Keratinocyte (primary cell): Measurements from ENCODE around the gene CDKN2B. TPM values are rescaled to one million over a fixed set of nuclear protein-coding genes. Genes with fewer than 3 reads are reported as not detected.
A peak's percentile ranks its signal among the peaks of the same experiment; 100 is the strongest.

Source experiments
- DNase-seq: peaks from one replicate; pipeline ENCODE4 v3.0.0-alpha.2; 2011; ENCODE audit warnings: low read depth, missing footprints, low spot score
- FAIRE-seq: peaks from 2 replicates; lab custom pipeline; 2011; peaks lifted over from hg19 to GRCh38; lab: Jason Lieb, UNC
- H2AFZ ChIP-seq: 2 replicates; pipeline ENCODE4 v1.6.0; 2012; ENCODE audit warnings: low read length, control low read depth, inconsistent platforms; ENCODE audit not compliant: control insufficient read depth
- H3K27ac ChIP-seq: 2 replicates; pipeline ENCODE4 v1.5.1; 2011; ENCODE audit warnings: low read length; ENCODE audit not compliant: control insufficient read depth, insufficient read depth
- H3K27me3 ChIP-seq: 3 replicates; pipeline ENCODE4 v1.6.0; 2011; ENCODE audit warnings: low read length; ENCODE audit not compliant: control insufficient read depth, insufficient read depth; ENCODE audit errors: extremely low read depth
- H3K36me3 ChIP-seq, 2 experiments: 2 replicates in 1 of 2; 3 replicates in 1 of 2; pipeline ENCODE4 v1.5.1; 2011; ENCODE audit warnings: low read length in 2 of 2, mild to moderate bottlenecking in 1 of 2; ENCODE audit not compliant: control insufficient read depth in 2 of 2, insufficient read depth in 2 of 2; ENCODE audit errors: extremely low read depth in 1 of 2
- H3K4me1 ChIP-seq: 3 replicates; pipeline ENCODE4 v1.5.1; 2011; ENCODE audit warnings: low read length; ENCODE audit not compliant: control insufficient read depth, insufficient read depth; ENCODE audit errors: extremely low read depth
- H3K4me2 ChIP-seq: 3 replicates; pipeline ENCODE4 v1.6.0; 2011; ENCODE audit warnings: low read depth, low read length; ENCODE audit not compliant: control insufficient read depth, insufficient read depth; ENCODE audit errors: extremely low read depth
- H3K4me3 ChIP-seq, 3 experiments: fragments of 200-600 bp in 1 of 3; sonication (generic) in 1 of 3; 2 replicates in 2 of 3; 3 replicates in 1 of 3; pipeline ENCODE4 v1.5.1; 2011 to 2016; ENCODE audit warnings: low read length in 3 of 3, mild to moderate bottlenecking in 3 of 3, control low read depth in 2 of 3, inconsistent platforms in 1 of 3, low read depth in 1 of 3, mixed read lengths in 1 of 3, mixed run types in 1 of 3, moderate library complexity in 1 of 3; ENCODE audit not compliant: control insufficient read depth in 2 of 3, insufficient read depth in 2 of 3; ENCODE audit errors: extremely low read depth in 1 of 3
- H3K79me2 ChIP-seq: 2 replicates; pipeline ENCODE4 v1.6.0; 2012; ENCODE audit warnings: low read length; ENCODE audit not compliant: control insufficient read depth, insufficient read depth
- H3K9ac ChIP-seq: 3 replicates; pipeline ENCODE4 v1.6.0; 2011; ENCODE audit warnings: low read length; ENCODE audit not compliant: control insufficient read depth, insufficient read depth; ENCODE audit errors: extremely low read depth
- H3K9me1 ChIP-seq: 3 replicates; pipeline ENCODE4 v1.6.0; 2011; ENCODE audit warnings: low read length; ENCODE audit not compliant: control insufficient read depth, insufficient read depth; ENCODE audit errors: extremely low read depth
- H3K9me3 ChIP-seq: 2 replicates; pipeline ENCODE4 v1.5.1; 2012; ENCODE audit warnings: low read depth, low read length; ENCODE audit not compliant: control insufficient read depth
- H4K20me1 ChIP-seq: 3 replicates; pipeline ENCODE4 v1.6.0; 2011; ENCODE audit warnings: low read length; ENCODE audit not compliant: control insufficient read depth, insufficient read depth; ENCODE audit errors: extremely low read depth
- CTCF ChIP-seq, 3 experiments: IDR thresholded peaks in 1 of 3; conservative IDR thresholded peaks in 1 of 3; optimal IDR thresholded peaks in 1 of 3; 2 replicates in 2 of 3; 3 replicates in 1 of 3; pipeline versions ENCODE3 to v1.5.1; 2011; ENCODE audit warnings: low read length in 3 of 3, mild to moderate bottlenecking in 3 of 3, moderate library complexity in 2 of 3, control low read depth in 1 of 3, inconsistent platforms in 1 of 3; ENCODE audit not compliant: insufficient read depth in 2 of 3; ENCODE audit errors: extremely low read depth in 1 of 3
- EZH2 ChIP-seq: IDR thresholded peaks from one replicate; pipeline ENCODE4 v1.6.1; 2012; ENCODE audit warnings: inconsistent platforms, mild to moderate bottlenecking, low read length, moderate library complexity
- dilution Hi-C: fragments of 300-500 bp; cut with MboI; formaldehyde crosslinking; loops from one replicate; pipeline ENCODE4 v1.7.0; 2020; ENCODE audit warnings: low sequenced_read_pairs; ENCODE audit not compliant: extremely low pct_ligation_motif_present
- polyA plus RNA-seq, 5 experiments: library from polyadenylated mRNA; depleted of rRNA in 3 of 5; stranded (reverse) in 3 of 5; stranded (forward) in 1 of 5; unstranded in 1 of 5; fragments of >200 nt; gene quantifications; 1 replicate in 1 of 5; 2 replicates in 3 of 5; 3 replicates in 1 of 5; pipeline versions ENCODE4 v1.2.1 to v1.2.3, GENCODE V29; 2011 to 2012; ENCODE audit warnings: missing spikeins in 2 of 5, low read depth in 1 of 5, low replicate concordance in 1 of 5

Gene CDKN2B
- polyA plus RNA-seq, 1 donor (not counting 4 experiments of a cell fraction or from before 2014, with no cell fraction given): 19.9 TPM

- no peaks in the 10 kb centered on the region for H3K36me3 ChIP-seq
- no peaks in the 10 kb centered on the region for H4K20me1 ChIP-seq
- dilution Hi-C loops: loop anchor here (25.0 kb wide), 1 partner anchor 198 kb away; no protein-coding TSS in a partner anchor
- no peak overlapping the region for H3K27ac ChIP-seq
- no peaks in the 10 kb centered on the region for H3K27me3 ChIP-seq
- FAIRE-seq (no peak), DNase-seq (no peak)
- TF ChIP-seq CTCF (optimal IDR thresholded peaks at IDR 0.05 in 1 of 3, IDR thresholded peaks at IDR 0.05 in 1 of 3, conservative IDR thresholded peaks at IDR 0.05 in 1 of 3; ENCODE audit: extremely low read depth in 1 of 3, insufficient read depth in 2 of 3, low read length in 3 of 3) (no peak), EZH2 (no peak)
- H3K79me2 ChIP-seq: no peaks in the 10 kb centered on the region
- no peak overlapping the region for H3K4me2 ChIP-seq
- H3K4me3 ChIP-seq: no peak overlapping the region
- no peaks in the 10 kb centered on the region for H3K9me3 ChIP-seq
- no peak overlapping the region for H2AFZ ChIP-seq
- no peak overlapping the region for H3K9ac ChIP-seq
- H3K9me1 ChIP-seq: no peaks in the 10 kb centered on the region
- peaks cover 49% of the 10 kb centered on the region for H3K4me1 ChIP-seq
These were observed 30.2 kb upstream of the CDKN2B start for GRCh38 chr9:22039258-22039657.

DNA sequence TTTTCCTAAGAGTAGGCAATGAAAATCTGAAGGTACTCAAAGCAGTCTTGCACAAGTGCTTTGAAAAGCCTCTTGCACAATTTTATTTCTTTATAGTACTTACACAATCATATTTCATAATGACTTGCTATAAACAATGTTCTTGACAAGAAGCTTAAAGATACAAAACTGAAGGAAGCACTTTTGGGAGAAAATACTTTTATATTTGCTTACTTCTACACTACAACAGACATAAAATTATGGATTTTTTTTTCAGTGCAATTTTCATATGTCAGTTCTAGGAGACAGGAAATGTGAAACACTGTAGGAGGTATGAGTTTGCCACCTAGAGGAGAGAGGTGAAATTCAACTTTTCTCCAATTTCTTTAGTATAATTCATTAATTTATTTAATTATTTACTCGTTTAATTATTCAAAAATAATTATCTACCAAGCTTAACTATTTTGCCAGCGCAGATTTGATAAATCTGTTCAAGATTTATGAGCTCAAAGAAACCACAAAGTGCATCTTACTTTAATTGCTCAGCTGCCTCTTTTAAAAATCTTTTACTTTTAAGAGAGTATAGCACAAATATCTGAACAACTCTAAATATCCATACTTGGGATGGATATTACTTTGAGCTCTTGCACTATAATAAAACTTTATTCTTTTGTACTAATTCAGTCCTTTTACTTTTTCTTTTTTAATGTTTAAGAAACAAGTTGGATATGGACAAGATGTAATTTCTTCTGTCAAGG, 29.0 kb upstream of the CDKN2B start:
- H3K27ac ChIP-seq: peak overlapping the region; percentile 92
- TF ChIP-seq EZH2: no peak
- peak in 2 of 3 experiments; percentile 14 to 28 for TF ChIP-seq CTCF (optimal IDR thresholded peaks at IDR 0.05 in 1 of 3, IDR thresholded peaks at IDR 0.05 in 1 of 3, conservative IDR thresholded peaks at IDR 0.05 in 1 of 3; ENCODE audit: extremely low read depth in 1 of 3, insufficient read depth in 2 of 3, low read length in 3 of 3)

More for the DNA sequence above, 29.0 kb upstream of the CDKN2B start:
- Histone ChIP-seq H3K79me2 (no peaks in the 10 kb centered on the region), H3K36me3 (no peaks in the 10 kb centered on the region), H3K4me3 (peak overlapping the region in 1 of 3 experiments; percentile 30), H3K4me2 (peak overlapping the region; percentile 84), H3K9me3 (no peaks in the 10 kb centered on the region), H2AFZ (no peak overlapping the region), H4K20me1 (no peaks in the 10 kb centered on the region), H3K9me1 (no peaks in the 10 kb centered on the region), H3K4me1 (peaks cover 56% of the 10 kb centered on the region), H3K27me3 (no peaks in the 10 kb centered on the region), H3K9ac (peak overlapping the region; percentile 69)
- no peak for DNase-seq
- dilution Hi-C loops: loop anchor here (25.0 kb wide), 1 partner anchor 199 kb away; no protein-coding TSS in a partner anchor
- no peak for FAIRE-seq
